Hematopoietic multipotent progenitor cell treated with erythropoietin and hydrocortisone succinate and interleukin-3 and kit ligand, for 17 days (in vitro differentiated cells): ENCODE measurements around the gene PODXL2.
A peak's percentile ranks its signal among the peaks of the same experiment; 100 is the strongest.
"Not testable (repeated sequence)": the region's sequence is repeated elsewhere in the genome, so short reads cannot be mapped to it uniquely, and the experiment has no call there.

Source experiments
- DNase-seq: peaks from one replicate; pipeline ENCODE4 v3.0.0-alpha.2; 2015; ENCODE audit warnings: low spot score

The PODXL2 gene

DNA sequence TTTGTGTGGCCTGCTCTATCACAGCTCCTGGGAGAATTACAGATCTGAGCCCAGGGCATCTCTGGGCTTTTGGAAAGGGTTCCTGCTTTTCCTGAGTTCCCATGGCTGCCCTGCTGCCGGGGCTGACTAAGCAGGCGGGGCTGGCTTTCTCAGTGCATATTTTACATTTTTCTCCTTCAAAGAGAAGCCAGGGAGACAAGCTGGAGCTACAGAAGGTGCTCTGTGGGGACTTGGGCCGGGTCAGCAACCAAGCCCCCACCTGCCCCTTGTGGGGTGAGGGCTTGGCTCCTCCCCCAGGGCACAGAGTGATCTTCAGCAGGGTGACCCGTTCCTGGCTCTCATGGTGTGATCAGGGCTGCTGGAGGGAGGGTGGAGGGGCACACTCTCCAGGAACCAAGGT is 61.1 kb downstream of the PODXL2 start:
- DNase-seq: no peak

DNA sequence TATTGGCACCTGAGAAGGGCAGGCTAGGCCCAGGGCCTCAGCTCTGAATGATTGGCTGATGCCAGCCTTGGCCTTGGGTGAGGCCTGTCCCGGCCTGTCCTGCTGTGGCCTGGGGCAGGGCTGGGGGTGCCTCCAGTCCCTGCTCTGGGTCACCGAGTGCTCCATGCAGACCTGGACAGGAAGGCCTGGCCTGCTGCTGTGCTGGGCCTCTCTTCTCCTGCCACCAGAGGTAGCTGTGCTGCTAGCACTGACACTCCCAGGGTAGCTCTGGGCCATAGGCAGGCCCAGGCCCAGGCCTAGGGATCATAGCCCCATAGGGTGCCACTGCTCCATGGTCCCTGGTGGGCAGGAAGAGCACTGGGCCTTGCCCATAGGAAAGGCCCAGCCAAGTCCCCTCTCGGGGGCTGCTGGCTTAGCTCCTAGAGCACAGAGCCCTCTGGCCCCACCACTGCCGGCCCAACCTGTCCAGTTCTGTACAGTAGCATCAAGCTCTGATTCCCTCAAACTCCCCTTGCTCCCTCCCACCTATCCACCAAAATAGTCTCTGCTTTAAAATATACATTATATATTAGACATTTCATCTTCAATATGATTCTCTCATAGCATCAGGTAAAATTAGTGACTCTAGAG is 62.0 kb downstream of the PODXL2 start:
- peak; percentile 56 for DNase-seq

DNA sequence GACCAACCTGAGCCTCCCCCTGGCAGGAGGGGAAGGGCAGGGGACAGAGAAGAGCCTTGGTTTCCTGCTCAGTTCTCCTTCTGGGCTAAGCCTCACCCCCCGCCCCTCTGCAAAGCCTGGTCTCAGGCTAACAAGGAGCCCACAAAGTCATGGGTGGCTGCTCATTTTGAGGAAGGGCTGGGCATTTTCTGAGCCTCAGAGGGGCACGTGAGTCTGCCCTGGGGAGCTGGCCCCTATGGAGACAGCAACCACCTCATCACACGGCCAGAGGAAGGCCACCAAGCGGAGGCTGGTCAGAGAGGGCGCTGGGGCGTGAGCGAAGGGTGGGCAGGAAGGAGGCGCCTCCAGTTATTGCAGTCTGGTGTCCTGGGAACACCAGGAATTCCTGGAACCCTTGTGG is 62.5 kb downstream of the PODXL2 start:
- DNase-seq: no peak

DNA sequence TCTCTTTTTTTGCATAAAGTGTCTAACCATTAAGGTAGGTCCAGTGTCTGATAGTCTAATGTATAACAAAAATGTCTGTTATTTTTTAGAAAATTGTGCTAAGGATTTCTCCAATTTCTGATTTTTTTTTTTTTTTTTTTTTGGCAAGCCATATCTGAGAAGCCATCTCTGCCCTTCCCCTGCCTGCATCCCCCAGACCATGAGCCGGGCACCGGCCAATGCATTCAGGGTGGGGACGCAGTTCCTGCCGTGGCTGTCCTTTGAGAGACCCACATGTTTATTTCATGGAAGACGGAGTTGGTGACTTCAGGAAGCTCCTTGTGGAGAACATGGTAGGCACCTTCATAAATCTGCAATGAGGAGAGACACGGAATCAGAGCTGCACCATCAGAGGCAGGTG is 63.0 kb downstream of the PODXL2 start:
- DNase-seq: no peak

GRCh38 chr3:127692501-127693335 is 63.7 kb downstream of the PODXL2 start:
- DNase-seq: no peak

DNA sequence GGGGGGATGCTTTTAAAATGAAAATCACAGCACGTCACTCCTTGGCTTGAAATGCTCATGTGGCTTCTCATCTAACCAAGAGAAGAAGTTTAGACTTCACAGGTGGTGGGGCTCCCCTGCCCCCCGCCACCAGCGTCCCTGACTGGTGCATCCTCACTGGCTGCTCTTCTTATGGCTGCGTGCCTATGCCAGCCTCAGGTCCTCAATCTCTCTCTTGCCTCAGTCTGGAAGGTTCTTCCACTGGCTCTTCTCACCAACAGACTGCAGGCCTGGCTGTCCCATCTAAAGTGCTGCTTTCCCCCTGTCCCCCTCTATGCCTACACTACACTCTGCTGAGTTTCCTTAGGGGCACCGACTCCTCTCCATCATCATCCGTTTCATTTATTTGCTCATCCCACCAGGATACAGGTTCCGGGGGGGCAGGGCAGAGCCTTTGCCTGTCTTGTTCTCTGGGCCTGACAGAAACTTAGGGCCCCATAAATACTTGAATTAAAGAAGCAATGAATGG is 64.4 kb downstream of the PODXL2 start:
- no peak for DNase-seq

DNA sequence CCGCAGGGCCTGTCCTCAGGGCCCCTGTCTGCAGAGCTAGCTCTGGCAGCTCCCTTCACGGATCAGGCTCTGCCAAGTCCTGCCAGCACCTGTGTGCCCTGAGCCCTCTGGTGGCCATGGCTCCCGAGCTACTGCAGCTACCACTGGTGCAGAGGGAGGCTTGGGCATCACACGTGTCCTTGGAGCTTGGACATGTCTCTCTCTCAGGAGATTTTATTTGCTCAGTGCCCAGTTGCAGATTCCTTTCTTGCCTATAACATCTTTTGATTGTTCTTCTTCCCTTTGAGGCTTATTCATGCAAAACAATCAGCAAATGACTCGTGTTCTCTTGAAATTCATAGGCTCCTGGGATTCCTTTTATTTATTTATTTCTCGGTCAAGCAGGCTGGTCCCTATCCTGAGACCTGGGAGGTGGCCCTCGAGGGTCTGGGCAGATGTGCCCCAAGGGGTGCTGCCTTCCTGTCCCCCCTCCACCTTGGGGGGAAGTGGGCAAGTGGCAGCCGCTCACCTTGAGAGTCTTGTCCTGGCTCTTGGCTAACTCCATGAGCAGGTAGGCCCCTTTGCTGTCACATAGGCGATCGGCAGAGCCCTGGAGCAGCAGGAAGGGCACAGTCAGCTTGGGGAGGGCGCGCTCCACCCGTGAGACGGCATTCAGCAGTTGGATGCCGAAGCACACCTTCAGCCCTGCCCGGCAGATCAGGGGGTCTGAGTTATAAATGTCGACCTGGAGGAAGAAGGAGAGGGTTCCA is 65.7 kb downstream of the PODXL2 start:
- peak; percentile 59 for DNase-seq

- peak; percentile 81 for DNase-seq
These were observed 68.7 kb downstream of the PODXL2 start for GRCh38 chr3:127697551-127698240.

DNA sequence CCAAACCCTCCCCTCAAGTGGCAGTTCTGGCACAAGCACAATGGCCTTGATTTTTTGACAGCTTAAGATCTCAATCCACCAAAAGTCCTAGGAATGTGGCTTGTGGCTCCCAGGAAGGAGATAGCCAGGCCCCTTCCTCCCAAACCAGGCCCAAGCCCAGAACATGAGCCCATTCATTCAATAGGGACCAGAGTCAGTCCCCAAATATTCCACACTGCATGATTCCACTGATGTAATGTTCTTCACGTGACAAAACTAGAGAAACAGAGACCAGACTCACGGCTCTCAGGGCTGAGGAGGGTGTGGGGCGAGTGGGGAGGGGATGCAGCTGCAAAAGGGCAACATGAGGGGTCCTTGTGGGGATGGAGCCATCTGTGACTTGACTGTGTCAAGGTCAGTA is 69.3 kb downstream of the PODXL2 start:
- no peak for DNase-seq

GRCh38 chr3:127698691-127699415 is 69.9 kb downstream of the PODXL2 start:
- DNase-seq: no peak

- DNase-seq: peak; percentile 41
These were observed 70.7 kb downstream of the PODXL2 start for GRCh38 chr3:127699416-127700300.

DNA sequence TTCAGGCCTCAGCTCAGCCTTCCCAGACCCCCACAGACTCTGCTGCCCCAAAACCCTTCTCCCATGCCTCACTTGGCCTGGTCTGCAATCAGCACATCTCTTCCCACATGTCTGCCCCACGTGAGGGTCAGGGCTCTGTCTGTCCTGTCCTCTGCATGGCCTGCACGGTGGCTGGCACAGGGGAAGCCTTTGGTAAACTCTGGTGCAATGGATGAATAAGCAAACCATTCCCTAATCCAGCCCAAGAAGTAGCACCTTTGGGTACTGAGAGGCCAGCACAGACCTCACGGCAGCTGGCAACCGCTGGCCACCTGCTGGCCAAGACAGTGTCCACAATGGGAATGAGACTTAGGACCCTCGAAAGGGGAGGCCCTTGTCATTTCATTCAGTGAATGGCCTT is 71.4 kb downstream of the PODXL2 start:
- DNase-seq: no peak

DNA sequence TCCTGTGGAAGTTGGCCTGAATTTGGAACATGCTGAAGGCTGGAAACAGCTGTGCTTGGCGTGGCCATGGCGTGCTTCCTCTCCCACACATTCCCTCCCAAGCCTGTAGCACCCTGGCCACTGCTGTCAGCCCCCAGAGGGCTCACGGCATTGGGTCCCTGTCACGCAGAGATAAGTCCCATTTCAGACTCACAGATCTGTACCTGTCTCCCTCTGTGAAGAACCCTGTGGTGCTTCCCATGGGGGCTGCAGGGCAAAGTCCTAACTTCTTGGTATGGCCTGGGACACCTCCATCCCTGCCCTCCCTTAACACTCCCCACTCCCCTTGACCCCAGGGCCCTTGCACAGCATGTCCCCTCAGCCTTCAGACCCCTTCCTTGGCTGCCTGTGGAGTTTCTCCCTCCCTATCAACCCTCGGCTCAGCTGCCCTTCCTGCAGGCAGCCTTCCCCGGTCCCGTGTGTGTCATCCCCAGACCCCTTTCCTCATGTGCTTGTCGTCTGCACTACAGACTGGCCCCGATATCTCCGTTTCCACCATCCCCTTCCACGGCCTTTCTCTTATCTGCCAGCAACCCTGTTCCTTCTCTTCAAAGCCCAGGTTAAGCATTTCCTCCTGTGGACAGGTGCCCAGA is 72.4 kb downstream of the PODXL2 start:
- DNase-seq: peak; percentile 53

DNA sequence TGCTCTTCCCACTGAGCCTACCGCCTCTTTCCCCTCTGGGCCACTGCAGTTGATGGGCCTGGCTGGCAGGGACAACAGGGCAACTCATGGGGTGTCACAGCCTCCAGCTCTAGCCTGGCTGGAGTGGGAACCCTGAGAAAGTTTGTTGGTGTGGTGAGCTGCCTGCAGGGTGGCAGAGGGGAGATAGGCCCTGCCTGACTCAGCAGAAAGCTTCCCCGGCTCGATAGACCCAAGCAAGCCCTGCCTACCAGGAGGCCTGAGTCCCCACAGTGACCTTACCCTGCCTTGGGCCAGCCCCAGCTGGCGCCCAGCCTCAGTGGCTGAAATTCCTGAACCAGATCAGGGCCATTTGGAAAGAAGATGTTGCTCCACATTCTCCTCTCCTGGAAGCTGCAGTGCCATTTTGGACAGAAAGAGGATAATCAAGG is 73.2 kb downstream of the PODXL2 start:
- DNase-seq: peak; percentile 89

DNA sequence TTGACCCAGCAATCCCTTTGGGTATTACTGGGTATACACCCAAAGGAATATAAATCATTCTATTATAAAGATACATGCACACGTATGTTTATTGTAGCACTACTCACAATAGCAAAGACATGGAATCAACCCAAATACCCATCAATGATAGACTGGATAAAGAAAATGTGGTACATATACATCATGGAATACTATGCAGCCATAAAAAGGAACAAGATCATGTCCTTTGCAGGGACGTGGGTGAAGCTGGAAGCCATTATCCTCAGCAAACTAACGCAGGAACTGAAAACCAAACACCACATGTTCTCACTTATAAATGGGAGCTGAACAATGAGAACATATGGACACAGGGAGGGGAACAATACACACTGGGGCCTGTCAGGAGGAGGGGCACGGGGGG is 75.9 kb downstream of the PODXL2 start:
- not testable (repeated sequence) for DNase-seq

GRCh38 chr3:127706312-127706711 is 77.3 kb downstream of the PODXL2 start:
- DNase-seq: no peak

- no peak for DNase-seq
These were observed 77.9 kb downstream of the PODXL2 start for GRCh38 chr3:127706785-127707351.

GRCh38 chr3:127707851-127708411 is 78.9 kb downstream of the PODXL2 start:
- DNase-seq: no peak

GRCh38 chr3:127708837-127709236 is 79.9 kb downstream of the PODXL2 start:
- DNase-seq: no peak
